ENCODE results near the gene TNC. TPM values are rescaled to one million over a fixed set of nuclear protein-coding genes. Genes with fewer than 3 reads are reported as not detected.

Gene TNC
- total RNA-seq, 2 experiments from 2014 or later = 0.12 TPM; not detected in 1

DNA sequence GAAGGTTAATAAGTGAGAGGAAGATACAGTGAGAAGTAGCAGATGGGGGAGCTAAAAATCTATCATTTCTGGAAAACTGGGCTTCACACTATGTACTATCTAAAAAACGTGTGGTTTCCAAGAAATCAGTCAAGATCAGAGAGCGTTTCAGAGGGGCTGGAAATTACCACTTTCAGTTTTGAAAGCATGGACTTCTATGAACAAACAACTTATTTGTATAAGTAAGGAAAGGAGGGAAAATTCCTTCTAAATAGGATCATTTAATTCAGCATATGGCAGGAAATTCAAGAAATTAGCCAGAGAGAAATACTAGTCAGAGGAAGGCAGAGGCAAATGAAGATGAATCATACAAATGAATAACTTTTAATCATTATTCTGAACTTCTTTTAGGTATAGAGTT lies 11.3 kb downstream of the TNC start:
- CTCF ChIA-PET = no interaction called here
- no peak for DNase-seq
- Mint-ChIP-seq H3K4me1 (peaks cover 5% of the 10 kb centered on the region), H3K9me3 (no peaks in the 10 kb centered on the region), H3K27me3 (peaks cover 33% of the 10 kb centered on the region), H3K36me3 (ENCODE audit: low read depth) (no peaks in the 10 kb centered on the region), H3K27ac (no peak overlapping the region), H3K4me3 (no peak overlapping the region)
- POLR2A ChIA-PET = no interaction called here

DNA sequence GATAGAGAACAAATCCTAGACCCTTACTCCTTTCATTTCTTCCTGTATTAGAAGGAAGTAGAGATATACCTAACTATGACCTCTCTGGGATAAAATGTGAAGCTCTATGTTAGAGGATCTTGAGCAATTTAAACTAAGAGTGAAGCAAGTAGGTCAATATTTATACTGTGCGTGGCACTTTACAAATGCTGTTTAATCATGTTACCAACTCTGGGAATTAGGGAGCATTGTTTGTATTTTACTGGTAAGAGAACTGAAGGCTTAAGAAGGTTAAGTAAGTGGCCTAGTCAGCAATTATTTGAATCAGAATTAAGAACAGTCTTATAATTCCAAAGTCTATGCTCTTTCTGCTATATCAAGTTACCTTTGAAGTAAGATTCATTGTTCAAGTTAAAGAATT lies 12.0 kb downstream of the TNC start:
- H3K36me3 Mint-ChIP-seq (ENCODE audit: low read depth) = no peaks in the 10 kb centered on the region
- H3K4me1 Mint-ChIP-seq = peaks cover 5% of the 10 kb centered on the region
- POLR2A ChIA-PET = no interaction called here
- H3K9me3 Mint-ChIP-seq = no peaks in the 10 kb centered on the region
- no peak overlapping the region for H3K4me3 Mint-ChIP-seq
- CTCF ChIA-PET = interaction anchor here (0.6 kb wide), 1 partner anchor 13 kb away, joined by 3 read pairs; no protein-coding TSS in a partner anchor
- no peak for DNase-seq
- H3K27me3 Mint-ChIP-seq = peaks cover 33% of the 10 kb centered on the region
- no peak overlapping the region for H3K27ac Mint-ChIP-seq

DNA sequence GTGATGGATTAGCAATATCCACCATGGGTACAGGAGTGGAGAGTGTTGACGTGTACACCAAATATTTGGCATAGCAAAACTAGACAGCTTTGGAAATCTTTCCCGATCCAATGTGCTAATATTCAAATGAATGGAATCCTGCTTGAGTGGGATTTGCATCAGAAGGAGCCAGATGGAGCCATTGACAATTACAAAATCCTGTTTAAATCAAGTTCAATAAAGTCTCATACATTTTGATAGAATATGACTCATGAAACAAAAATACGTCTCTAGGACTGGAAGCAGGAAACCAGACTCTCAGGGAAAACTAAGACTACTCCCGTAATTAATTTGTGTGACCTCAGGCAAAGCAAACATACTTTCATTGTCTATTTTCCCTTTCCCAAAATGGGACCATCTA lies 13.0 kb downstream of the TNC start:
- Mint-ChIP-seq H3K27me3 (peaks cover 29% of the 10 kb centered on the region), H3K36me3 (ENCODE audit: low read depth) (no peaks in the 10 kb centered on the region), H3K27ac (no peak overlapping the region), H3K4me3 (no peak overlapping the region), H3K4me1 (peaks cover 5% of the 10 kb centered on the region), H3K9me3 (no peaks in the 10 kb centered on the region)
- DNase-seq = no peak
- POLR2A ChIA-PET = no interaction called here
- CTCF ChIA-PET = interaction anchor here (1.0 kb wide), 1 partner anchor 20 kb away, joined by 3 read pairs; no protein-coding TSS in a partner anchor

DNA sequence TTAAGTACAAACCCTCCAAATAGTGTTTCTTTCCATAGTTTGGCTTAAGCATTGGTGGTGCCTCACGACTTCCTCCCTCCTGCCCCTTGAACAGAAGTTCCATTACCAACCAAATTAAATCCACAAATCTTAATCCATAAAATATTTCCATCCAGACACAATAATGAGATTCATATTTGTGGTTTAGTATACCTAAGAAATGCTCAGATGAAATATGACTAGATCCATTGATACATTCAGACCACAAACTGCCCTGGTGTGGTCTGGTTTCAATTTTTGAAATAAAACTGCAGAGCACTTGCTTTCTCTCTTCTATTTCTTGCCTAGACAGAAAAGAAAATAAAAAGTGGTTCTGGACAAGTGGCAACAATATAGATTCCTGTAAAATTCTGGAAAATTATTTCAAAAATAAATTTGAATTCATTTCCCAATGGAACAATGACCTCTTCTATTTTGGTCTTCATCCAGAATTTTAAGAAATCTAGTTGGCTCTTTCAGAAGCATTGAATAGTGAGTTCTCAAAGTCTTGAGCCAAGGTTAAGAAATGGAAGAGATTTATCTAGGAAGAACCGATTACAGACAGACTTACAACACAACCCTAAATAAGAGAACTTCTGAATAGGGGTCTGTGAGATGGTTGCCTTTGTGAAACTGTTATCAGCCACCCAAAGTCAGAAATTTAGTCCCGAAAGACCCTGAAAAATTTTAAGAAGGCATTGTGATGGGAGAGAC lies 14.0 kb downstream of the TNC start:
- Mint-ChIP-seq H3K4me1 (peaks cover 5% of the 10 kb centered on the region), H3K4me3 (no peak overlapping the region), H3K36me3 (ENCODE audit: low read depth) (no peaks in the 10 kb centered on the region), H3K27me3 (peaks cover 29% of the 10 kb centered on the region), H3K9me3 (no peaks in the 10 kb centered on the region), H3K27ac (no peak overlapping the region)
- CTCF ChIA-PET = no interaction called here
- POLR2A ChIA-PET = no interaction called here
- DNase-seq = no peak

DNA sequence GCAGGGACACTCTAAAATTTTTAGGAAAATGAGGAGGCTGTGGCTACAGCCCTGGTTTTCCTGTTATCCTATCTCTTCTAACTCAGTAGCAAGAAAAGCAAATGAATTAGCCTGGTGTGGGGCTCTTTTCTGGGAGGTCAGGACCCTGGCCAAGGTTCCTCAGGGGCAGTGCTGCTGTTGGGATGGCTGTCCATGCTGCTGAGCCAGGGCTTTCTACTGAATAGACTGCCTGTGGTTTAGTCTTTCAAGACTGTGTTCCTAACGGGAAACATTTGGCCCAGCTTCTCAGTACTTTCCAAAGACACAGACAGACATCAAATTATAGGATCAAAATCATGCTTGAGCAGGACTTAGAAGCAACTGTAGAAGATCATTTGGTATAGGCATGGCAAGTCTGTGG lies 18.1 kb downstream of the TNC start:
- no peaks in the 10 kb centered on the region for H3K4me1 Mint-ChIP-seq
- H3K9me3 Mint-ChIP-seq = peaks cover 2% of the 10 kb centered on the region
- no peak overlapping the region for H3K27ac Mint-ChIP-seq
- no peak for DNase-seq
- CTCF ChIA-PET = no interaction called here
- POLR2A ChIA-PET = no interaction called here
- H3K4me3 Mint-ChIP-seq = no peak overlapping the region
- peaks cover 21% of the 10 kb centered on the region for H3K27me3 Mint-ChIP-seq
- H3K36me3 Mint-ChIP-seq (ENCODE audit: low read depth) = no peaks in the 10 kb centered on the region

DNA sequence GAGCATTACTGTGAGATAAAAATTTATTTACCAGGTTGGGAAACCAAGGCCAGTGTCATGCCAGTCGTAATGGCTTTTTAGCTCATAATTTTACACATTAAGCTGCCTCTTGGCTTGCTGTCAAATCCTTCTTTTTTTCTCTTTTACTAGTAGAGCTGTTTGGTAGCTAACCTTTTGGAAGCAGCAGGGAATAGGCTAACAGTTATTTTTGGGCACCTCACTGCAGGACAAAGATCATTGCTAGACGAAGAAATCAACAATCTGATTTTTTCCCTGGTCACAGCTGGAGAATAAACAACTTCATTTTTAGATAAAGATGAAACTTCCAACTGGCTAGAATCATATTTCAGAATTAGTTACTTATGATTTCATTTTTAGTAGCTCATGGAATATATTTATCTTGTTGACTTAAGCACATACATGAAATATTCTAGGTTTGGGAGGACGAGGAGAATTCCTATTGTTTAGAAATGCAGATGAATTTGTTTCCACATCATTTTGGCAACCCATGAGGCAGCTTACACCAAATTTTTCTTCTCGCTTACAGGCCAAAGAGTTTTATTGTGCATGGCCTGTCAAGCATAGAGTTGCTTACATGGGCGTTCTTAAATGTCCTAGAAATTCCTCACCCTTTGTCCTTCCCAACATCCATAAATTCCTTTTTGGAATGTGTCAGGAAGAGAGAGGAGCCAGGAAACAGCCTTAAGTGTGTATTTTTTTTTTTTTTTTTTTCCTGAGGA lies 19.6 kb downstream of the TNC start:
- Mint-ChIP-seq H3K4me1 (no peaks in the 10 kb centered on the region), H3K27me3 (peaks cover 14% of the 10 kb centered on the region), H3K4me3 (no peak overlapping the region), H3K36me3 (ENCODE audit: low read depth) (no peaks in the 10 kb centered on the region), H3K9me3 (peaks cover 2% of the 10 kb centered on the region), H3K27ac (no peak overlapping the region)
- ChIA-PET CTCF (interaction anchor here (0.5 to 1.1 kb wide), 3 partner anchors 9 to 17 kb away, joined by 3 read pairs; no protein-coding TSS in a partner anchor), POLR2A (no interaction called here)
- no peak for DNase-seq

DNA sequence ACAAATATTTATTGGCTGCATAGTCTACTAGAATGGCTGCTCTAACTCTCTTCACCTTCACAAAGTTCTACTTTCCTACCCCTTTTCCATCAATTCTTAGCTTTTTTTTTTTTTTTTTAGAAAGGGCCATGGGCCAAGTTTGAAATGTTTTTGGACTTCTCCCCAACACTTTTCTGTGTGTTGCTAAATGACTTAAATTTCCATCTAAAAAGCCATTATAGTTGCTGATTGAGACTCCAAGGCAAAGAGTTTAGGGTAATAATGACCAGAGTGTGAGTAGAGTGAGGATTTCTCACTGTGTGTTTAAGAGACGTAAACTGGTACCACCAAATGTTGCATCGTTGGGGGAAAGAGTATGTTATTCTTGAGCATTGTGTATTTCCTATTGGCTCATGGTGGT lies 24.4 kb downstream of the TNC start:
- H3K4me3 Mint-ChIP-seq = no peak overlapping the region
- no peaks in the 10 kb centered on the region for H3K4me1 Mint-ChIP-seq
- peaks cover 2% of the 10 kb centered on the region for H3K9me3 Mint-ChIP-seq
- DNase-seq = no peak
- no peaks in the 10 kb centered on the region for H3K36me3 Mint-ChIP-seq (ENCODE audit: low read depth)
- POLR2A ChIA-PET = no interaction called here
- peaks cover 14% of the 10 kb centered on the region for H3K27me3 Mint-ChIP-seq
- H3K27ac Mint-ChIP-seq = no peak overlapping the region
- CTCF ChIA-PET = interaction anchor here (0.6 kb wide), 2 partner anchors 13 to 412 kb away, joined by 3 to 6 read pairs; no protein-coding TSS in a partner anchor

DNA sequence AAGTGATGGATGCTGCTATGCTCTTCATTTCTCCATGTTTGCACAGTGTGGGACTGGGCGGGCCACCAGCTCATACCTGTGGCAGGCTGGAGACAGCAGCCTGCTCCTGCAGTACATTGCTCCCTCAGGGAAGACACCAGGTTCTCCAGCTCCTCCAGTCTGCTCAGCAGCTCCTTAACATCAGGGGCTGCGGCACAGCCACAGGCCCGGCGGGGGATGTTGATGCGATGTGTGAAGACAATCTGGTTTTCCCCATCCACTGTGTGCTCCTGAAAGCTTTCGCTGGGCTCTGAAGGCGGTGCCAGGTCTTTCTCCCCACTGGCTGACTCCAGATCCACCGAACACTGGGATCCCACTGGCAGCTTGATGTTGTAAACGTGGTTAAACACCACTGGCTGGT lies 27.5 kb downstream of the TNC start:
- Mint-ChIP-seq H3K4me1 (no peaks in the 10 kb centered on the region), H3K36me3 (ENCODE audit: low read depth) (no peaks in the 10 kb centered on the region), H3K4me3 (no peak overlapping the region), H3K9me3 (no peaks in the 10 kb centered on the region), H3K27me3 (peaks cover 7% of the 10 kb centered on the region), H3K27ac (no peak overlapping the region)
- POLR2A ChIA-PET = no interaction called here
- CTCF ChIA-PET = interaction anchor here (0.6 kb wide), 1 partner anchor 13 kb away, joined by 3 read pairs; no protein-coding TSS in a partner anchor
- DNase-seq = no peak

DNA sequence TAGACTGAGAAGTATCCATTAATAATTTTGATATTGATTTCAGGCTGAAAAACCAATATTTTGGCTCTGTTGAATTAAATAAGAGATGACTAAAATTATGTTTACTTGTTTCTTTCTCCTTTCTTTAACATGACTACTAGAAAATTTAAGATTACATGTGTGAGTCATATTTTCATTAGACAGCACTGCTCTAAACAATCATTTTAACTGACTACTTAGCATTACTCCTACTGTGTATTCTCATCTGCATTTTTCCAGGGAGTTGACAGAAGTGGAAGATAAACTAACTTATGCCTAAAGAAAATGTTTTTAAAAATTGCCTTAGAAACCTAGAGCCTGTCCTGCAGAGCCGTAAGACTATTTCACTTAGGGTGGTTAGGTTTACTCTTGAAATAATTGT lies 29.1 kb downstream of the TNC start:
- Mint-ChIP-seq H3K36me3 (ENCODE audit: low read depth) (no peaks in the 10 kb centered on the region), H3K9me3 (no peaks in the 10 kb centered on the region), H3K4me3 (no peak overlapping the region), H3K27ac (no peak overlapping the region), H3K27me3 (peaks cover 4% of the 10 kb centered on the region), H3K4me1 (no peaks in the 10 kb centered on the region)
- no peak for DNase-seq
- ChIA-PET POLR2A (no interaction called here), CTCF (no interaction called here)

DNA sequence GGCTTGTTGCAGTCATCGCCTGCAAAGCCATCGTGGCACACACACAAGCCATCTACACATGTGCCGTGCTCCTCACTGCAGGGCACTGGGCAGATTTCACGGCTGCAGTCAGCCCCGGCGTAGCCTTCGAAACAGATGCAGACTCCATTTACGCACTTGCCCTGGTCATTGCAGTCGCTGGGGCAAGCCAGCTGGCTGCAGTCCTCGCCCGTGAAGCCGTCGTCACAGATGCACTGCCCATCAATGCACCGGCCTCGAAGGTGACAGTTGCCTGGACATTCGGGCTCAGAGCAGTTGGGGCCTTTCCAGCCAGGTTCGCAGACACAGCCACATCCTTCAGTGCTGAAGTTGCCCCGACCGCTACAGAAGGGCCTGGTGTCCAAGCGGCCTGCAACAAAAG lies 31.1 kb downstream of the TNC start:
- CTCF ChIA-PET = interaction anchor here (0.6 kb wide), 1 partner anchor 630 kb away, joined by 3 read pairs; no protein-coding TSS in a partner anchor

DNA sequence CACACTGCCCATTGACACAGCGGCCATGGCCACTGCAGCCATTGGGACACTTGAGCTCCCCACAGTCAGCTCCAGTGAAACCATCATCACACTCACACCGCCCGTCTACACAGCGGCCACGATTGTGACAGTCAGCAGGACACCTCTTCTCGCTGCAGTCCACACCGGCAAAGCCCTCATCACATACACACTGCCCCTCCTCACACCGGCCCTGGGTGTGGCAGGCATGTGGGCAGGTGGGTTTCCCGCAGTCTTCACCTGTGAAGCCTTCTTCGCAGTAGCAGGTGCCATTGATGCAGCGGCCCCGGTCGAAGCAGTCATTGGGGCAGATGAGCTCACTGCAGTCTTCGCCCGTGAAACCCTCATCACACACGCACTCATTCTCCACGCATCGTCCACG lies 31.5 kb downstream of the TNC start:
- Mint-ChIP-seq H3K27me3 (no peaks in the 10 kb centered on the region), H3K4me1 (no peaks in the 10 kb centered on the region), H3K9me3 (no peaks in the 10 kb centered on the region), H3K4me3 (no peak overlapping the region), H3K36me3 (ENCODE audit: low read depth) (no peaks in the 10 kb centered on the region), H3K27ac (no peak overlapping the region)
- POLR2A ChIA-PET = no interaction called here
- DNase-seq = no peak
- CTCF ChIA-PET = interaction anchor here (0.6 kb wide), 1 partner anchor 630 kb away, joined by 3 read pairs; no protein-coding TSS in a partner anchor

More for the DNA sequence above, 31.1 kb downstream of the TNC start:
- H3K9me3 Mint-ChIP-seq = no peaks in the 10 kb centered on the region
- POLR2A ChIA-PET = no interaction called here
- H3K27ac Mint-ChIP-seq = no peak overlapping the region
- peaks cover under 1% of the 10 kb centered on the region for H3K27me3 Mint-ChIP-seq
- DNase-seq = no peak
- H3K4me3 Mint-ChIP-seq = no peak overlapping the region
- H3K36me3 Mint-ChIP-seq (ENCODE audit: low read depth) = no peaks in the 10 kb centered on the region
- no peaks in the 10 kb centered on the region for H3K4me1 Mint-ChIP-seq

DNA sequence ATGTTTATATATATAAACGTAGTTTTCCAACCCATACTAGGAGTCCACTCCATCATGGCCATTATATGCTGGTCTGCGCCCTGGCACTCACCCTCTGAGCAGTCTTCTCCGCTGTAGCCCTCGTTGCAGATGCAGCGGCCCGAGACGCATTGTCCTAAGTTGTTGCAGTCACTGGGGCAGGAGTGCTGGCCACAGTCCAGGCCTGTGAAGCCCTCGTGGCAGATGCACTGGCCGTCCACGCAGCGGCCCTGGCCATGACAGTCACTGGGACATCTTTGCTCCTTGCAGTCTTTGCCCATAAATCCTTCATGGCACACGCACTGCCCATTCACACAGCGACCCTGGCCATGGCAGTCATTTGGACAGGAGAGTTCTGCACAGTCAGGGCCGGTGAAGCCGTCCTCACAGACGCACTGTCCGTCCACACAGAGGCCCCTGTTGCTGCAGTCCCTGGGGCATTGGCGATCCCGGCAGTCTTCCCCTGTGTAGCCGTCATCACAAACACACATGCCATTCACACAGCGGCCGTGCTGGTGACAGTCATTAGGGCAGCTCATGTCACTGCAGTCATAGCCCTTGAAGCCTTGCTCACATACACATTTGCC lies 32.1 kb downstream of the TNC start:
- no peaks in the 10 kb centered on the region for H3K27me3 Mint-ChIP-seq
- ChIA-PET CTCF (interaction anchor here (1.5 kb wide), 1 partner anchor 10 kb away, joined by 3 read pairs; no protein-coding TSS in a partner anchor), POLR2A (no interaction called here)
- no peaks in the 10 kb centered on the region for H3K36me3 Mint-ChIP-seq (ENCODE audit: low read depth)
- no peaks in the 10 kb centered on the region for H3K9me3 Mint-ChIP-seq
- no peaks in the 10 kb centered on the region for H3K4me1 Mint-ChIP-seq
- H3K4me3 Mint-ChIP-seq = no peak overlapping the region
- no peak for DNase-seq
- no peak overlapping the region for H3K27ac Mint-ChIP-seq

DNA sequence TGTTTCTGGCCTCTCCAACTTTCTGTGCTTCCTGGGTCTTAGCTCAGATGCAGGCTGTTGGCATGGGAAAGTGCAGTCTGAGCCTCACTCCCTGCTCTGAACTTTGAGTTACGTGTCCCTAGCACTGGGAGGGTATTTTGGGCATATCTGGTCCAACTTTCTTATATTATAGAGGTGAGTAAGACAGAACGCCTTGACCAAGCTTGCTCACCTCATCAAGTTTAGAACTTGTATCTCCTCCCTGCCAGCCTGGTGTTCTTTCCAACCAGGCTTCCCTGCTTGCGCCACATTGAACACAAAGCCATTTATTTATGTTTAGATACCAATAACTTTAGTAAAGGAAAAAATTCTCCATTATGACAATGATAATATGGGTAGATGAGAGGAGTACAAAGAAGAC lies 33.2 kb downstream of the TNC start:
- H3K27ac Mint-ChIP-seq = no peak overlapping the region
- H3K36me3 Mint-ChIP-seq (ENCODE audit: low read depth) = no peaks in the 10 kb centered on the region
- ChIA-PET CTCF (interaction anchor here (1.5 kb wide), 1 partner anchor 9 kb away, joined by 3 read pairs; no protein-coding TSS in a partner anchor), POLR2A (no interaction called here)
- H3K4me3 Mint-ChIP-seq = no peak overlapping the region
- no peaks in the 10 kb centered on the region for H3K27me3 Mint-ChIP-seq
- no peak for DNase-seq
- no peaks in the 10 kb centered on the region for H3K9me3 Mint-ChIP-seq
- H3K4me1 Mint-ChIP-seq = no peaks in the 10 kb centered on the region

Data from activated CD4-positive, alpha-beta T cell treated with anti-CD3 and anti-CD28 coated beads, Interleukin-2, amount 10 ng/mL, durations not matched to agents 7 days and 5 days (primary cell).